ACC112 (cell line): ENCODE data around the gene SLC7A11.
"Not testable (repeated sequence)": the region's sequence is repeated elsewhere in the genome, so short reads cannot be mapped to it uniquely, and the experiment has no call there.

Experiments
- H2AFZ ChIP-seq: fragments of 200-600 bp; sonication (generic); one replicate; pipeline ENCODE4 v1.6.0; 2017; ENCODE audit warnings: antibody characterized with exemption, low read length; ENCODE audit not compliant: unreplicated experiment
- H3K27ac ChIP-seq: fragments of 200-600 bp; sonication (generic); 2 replicates; pipeline ENCODE4 v1.5.1; 2014; ENCODE audit warnings: low read depth, mild to moderate bottlenecking, antibody characterized with exemption, low read length, moderate library complexity
- H3K27me3 ChIP-seq: fragments of 200-600 bp; sonication (generic); 2 replicates; pipeline ENCODE4 v1.6.1; 2014; ENCODE audit warnings: mild to moderate bottlenecking, antibody characterized with exemption, low read length, moderate library complexity, mixed read lengths; ENCODE audit not compliant: insufficient read depth
- H3K36me3 ChIP-seq: fragments of 200-600 bp; sonication (generic); 2 replicates; pipeline ENCODE4 v1.6.1; 2016; ENCODE audit warnings: mild to moderate bottlenecking, antibody characterized with exemption, low read length, moderate library complexity, mixed read lengths; ENCODE audit not compliant: insufficient read depth
- H3K4me1 ChIP-seq: fragments of 200-600 bp; sonication (generic); one replicate; pipeline ENCODE4 v1.6.1; 2016; ENCODE audit warnings: low read length, mixed read lengths; ENCODE audit not compliant: insufficient read depth, unreplicated experiment, control insufficient read depth
- H3K4me3 ChIP-seq: fragments of 200-600 bp; sonication (generic); 2 replicates; pipeline ENCODE4 v1.5.1; 2014; ENCODE audit warnings: mild to moderate bottlenecking, low read depth, low read length
- H3K79me2 ChIP-seq: fragments of 200-600 bp; sonication (generic); one replicate; pipeline ENCODE4 v1.6.0; 2016; ENCODE audit warnings: low read length; ENCODE audit not compliant: control insufficient read depth, unreplicated experiment, insufficient read depth

SLC7A11 gene

GRCh38 chr4:138216272-138216867, 25.8 kb downstream of the SLC7A11 start:
- no peak overlapping the region for H3K4me3 ChIP-seq
- no peaks in the 10 kb centered on the region for H3K79me2 ChIP-seq
- H3K4me1 ChIP-seq: peaks cover 3% of the 10 kb centered on the region
- no peak overlapping the region for H2AFZ ChIP-seq
- H3K36me3 ChIP-seq: peaks cover 39% of the 10 kb centered on the region
- H3K27me3 ChIP-seq: no peaks in the 10 kb centered on the region
- no peak overlapping the region for H3K27ac ChIP-seq

- not testable (repeated sequence) for H3K27me3 ChIP-seq, H3K4me1 ChIP-seq, H2AFZ ChIP-seq, H3K27ac ChIP-seq, H3K79me2 ChIP-seq, H3K4me3 ChIP-seq
- H3K36me3 ChIP-seq: peaks cover 17% of the 10 kb centered on the region
Observed at GRCh38 chr4:138210576-138210975, 31.6 kb downstream of the SLC7A11 start.

GRCh38 chr4:138209094-138209493, 33.1 kb downstream of the SLC7A11 start:
- Histone ChIP-seq H3K4me1 (no peaks in the 10 kb centered on the region), H2AFZ (no peak overlapping the region), H3K27me3 (no peaks in the 10 kb centered on the region), H3K79me2 (no peaks in the 10 kb centered on the region), H3K27ac (no peak overlapping the region), H3K4me3 (no peak overlapping the region), H3K36me3 (peaks cover 17% of the 10 kb centered on the region)

- Histone ChIP-seq H3K4me1 (no peaks in the 10 kb centered on the region), H3K27me3 (no peaks in the 10 kb centered on the region), H3K4me3 (no peak overlapping the region), H3K27ac (no peak overlapping the region), H3K36me3 (no peaks in the 10 kb centered on the region), H3K79me2 (no peaks in the 10 kb centered on the region), H2AFZ (no peak overlapping the region)
Observed at GRCh38 chr4:138205531-138206233, 36.5 kb downstream of the SLC7A11 start.

GRCh38 chr4:138204507-138204906, 37.6 kb downstream of the SLC7A11 start:
- Histone ChIP-seq H3K27ac (no peak overlapping the region), H3K27me3 (no peaks in the 10 kb centered on the region), H3K79me2 (no peaks in the 10 kb centered on the region), H3K4me1 (peaks cover 11% of the 10 kb centered on the region), H2AFZ (no peak overlapping the region), H3K4me3 (no peak overlapping the region), H3K36me3 (no peaks in the 10 kb centered on the region)

- peaks cover 14% of the 10 kb centered on the region for H3K4me1 ChIP-seq
- H3K27me3 ChIP-seq: no peaks in the 10 kb centered on the region
- no peaks in the 10 kb centered on the region for H3K79me2 ChIP-seq
- H3K36me3 ChIP-seq: no peaks in the 10 kb centered on the region
- H2AFZ ChIP-seq: no peak overlapping the region
- H3K27ac ChIP-seq: no peak overlapping the region
- H3K4me3 ChIP-seq: no peak overlapping the region
Observed at GRCh38 chr4:138202686-138203085, 39.5 kb downstream of the SLC7A11 start.

- Histone ChIP-seq H3K27me3 (no peaks in the 10 kb centered on the region), H2AFZ (no peak overlapping the region), H3K4me1 (peaks cover 14% of the 10 kb centered on the region), H3K27ac (no peak overlapping the region), H3K36me3 (peaks cover 2% of the 10 kb centered on the region; the same call in 1 of the 2 replicates), H3K79me2 (no peaks in the 10 kb centered on the region), H3K4me3 (no peak overlapping the region)
Observed at GRCh38 chr4:138200236-138200590, 41.9 kb downstream of the SLC7A11 start.

- Histone ChIP-seq H3K27me3 (no peaks in the 10 kb centered on the region), H2AFZ (no peak overlapping the region), H3K4me3 (no peak overlapping the region), H3K27ac (no peak overlapping the region), H3K79me2 (no peaks in the 10 kb centered on the region), H3K36me3 (peaks cover 2% of the 10 kb centered on the region; the same call in 1 of the 2 replicates), H3K4me1 (peaks cover 14% of the 10 kb centered on the region)
Observed at GRCh38 chr4:138199568-138200235, 42.4 kb downstream of the SLC7A11 start.

- no peak overlapping the region for H3K27ac ChIP-seq
- no peak overlapping the region for H2AFZ ChIP-seq
- peaks cover 14% of the 10 kb centered on the region for H3K4me1 ChIP-seq
Observed at GRCh38 chr4:138196153-138196552, 46.0 kb downstream of the SLC7A11 start.

GRCh38 chr4:138193963-138194362, 48.2 kb downstream of the SLC7A11 start:
- H3K4me3 ChIP-seq: no peak overlapping the region
- H3K79me2 ChIP-seq: no peaks in the 10 kb centered on the region
- peaks cover 5% of the 10 kb centered on the region; the same call in 1 of the 2 replicates for H3K36me3 ChIP-seq
- no peaks in the 10 kb centered on the region for H3K27me3 ChIP-seq
- H2AFZ ChIP-seq: no peak overlapping the region
- no peak overlapping the region for H3K27ac ChIP-seq
- H3K4me1 ChIP-seq: no peaks in the 10 kb centered on the region

More at GRCh38 chr4:138196153-138196552, 46.0 kb downstream of the SLC7A11 start:
- Histone ChIP-seq H3K36me3 (peaks cover 4% of the 10 kb centered on the region; the same call in 1 of the 2 replicates), H3K79me2 (no peaks in the 10 kb centered on the region), H3K27me3 (no peaks in the 10 kb centered on the region), H3K4me3 (no peak overlapping the region)

- no peaks in the 10 kb centered on the region for H3K79me2 ChIP-seq
- peaks cover 5% of the 10 kb centered on the region; the same call in 1 of the 2 replicates for H3K36me3 ChIP-seq
- H3K27ac ChIP-seq: no peak overlapping the region
- no peaks in the 10 kb centered on the region for H3K27me3 ChIP-seq
- H3K4me1 ChIP-seq: no peaks in the 10 kb centered on the region
- no peak overlapping the region for H2AFZ ChIP-seq
- H3K4me3 ChIP-seq: no peak overlapping the region
Observed at GRCh38 chr4:138192113-138192512, 50.0 kb downstream of the SLC7A11 start.
